Lung (tissue), 12 donors: ENCODE data around the gene CDK8. TPM values are rescaled to one million over a fixed set of nuclear protein-coding genes. Genes with fewer than 3 reads are reported as not detected.

Experiments used
- ATAC-seq: fragments of 200-7000 bp; cut with Tn5 transposase; one replicate; pipeline ENCODE4 v1.9.1; 2020; ENCODE audit warnings: moderate number of reproducible peaks; ENCODE audit not compliant: insufficient read depth, low FRiP score
- DNase-seq, 3 donors: peaks; one replicate each; pipeline ENCODE4 v3.0.0-alpha.2; 2013 to 2017
- H3K27ac ChIP-seq, 2 donors: one replicate each; pipeline ENCODE4 v1.5.1; 2013; ENCODE audit warnings: mild to moderate bottlenecking in 2 of 2, moderate library complexity in 2 of 2, control low read depth in 1 of 2, inconsistent platforms in 1 of 2, low read depth in 1 of 2, low read length in 1 of 2
- H3K27me3 ChIP-seq, 3 donors: one replicate each; pipeline ENCODE4 v1.5.1; 2013; ENCODE audit warnings: low read length in 2 of 3; ENCODE audit not compliant: control insufficient read depth in 3 of 3, insufficient read depth in 3 of 3
- H3K36me3 ChIP-seq, 4 donors: one replicate each; pipeline ENCODE4 v1.5.1; 2013; ENCODE audit warnings: low read length in 4 of 4, mild to moderate bottlenecking in 1 of 4, moderate library complexity in 1 of 4; ENCODE audit not compliant: control insufficient read depth in 4 of 4, insufficient read depth in 4 of 4
- H3K4me1 ChIP-seq, 5 donors: one replicate each; pipeline ENCODE4 v1.5.1; 2013; ENCODE audit warnings: low read length in 5 of 5, mild to moderate bottlenecking in 2 of 5, moderate library complexity in 1 of 5; ENCODE audit not compliant: control insufficient read depth in 5 of 5, insufficient read depth in 5 of 5
- H3K4me3 ChIP-seq: one replicate; pipeline ENCODE4 v1.5.1; 2013; ENCODE audit warnings: mild to moderate bottlenecking, control low read depth, moderate library complexity
- H3K9ac ChIP-seq, 2 donors: one replicate each; pipeline ENCODE4 v1.5.1; 2013; ENCODE audit warnings: low read length in 2 of 2, control low read depth in 1 of 2; ENCODE audit not compliant: insufficient read depth in 1 of 2
- H3K9me3 ChIP-seq, 4 donors: one replicate each; pipeline ENCODE4 v1.5.1; 2013; ENCODE audit warnings: low read length in 3 of 4, mild to moderate bottlenecking in 1 of 4, moderate library complexity in 1 of 4; ENCODE audit not compliant: control insufficient read depth in 4 of 4, insufficient read depth in 3 of 4
- WGBS, 2 donors: extraction: QIAGEN DNeasy Blood & Tissue Kit; methylation state at CpG; one replicate each; pipeline ENCODE4 v1.1.7; 2013; 5-methylcytosine and 5-hydroxymethylcytosine counted together
- polyA plus RNA-seq, 2 donors: library from polyadenylated mRNA; stranded (reverse); fragments of 200-250 nt; gene quantifications; one replicate each; pipeline ENCODE4 v1.2.1, GENCODE V29; 2013
- total RNA-seq, 2 donors: library from RNA; depleted of rRNA in 1 of 2; stranded (reverse); fragments of >200 nt in 1 of 2; gene quantifications; one replicate each; pipeline ENCODE4 v1.2.1, GENCODE V29; 2014 to 2021
- TF ChIP-seq, protein P1 (sequence below): IDR thresholded peaks from 2 replicates; pipeline ENCODE4 v1.5.1; 2012; ENCODE audit warnings: mild to moderate bottlenecking; ENCODE audit errors: control extremely low read depth, extremely low read depth
- donor health status: control.
- donor health status: control.
- donor health status: Bipolar disorder and iron deficiency.
- donor health status: healthy.
- donor health status: DM: yes; HTN: yes; CAD: no.

CDK8 gene
- total and polyA plus RNA-seq, 4 donors = 7.1 to 12.7 (median 9.6) TPM

DNA sequence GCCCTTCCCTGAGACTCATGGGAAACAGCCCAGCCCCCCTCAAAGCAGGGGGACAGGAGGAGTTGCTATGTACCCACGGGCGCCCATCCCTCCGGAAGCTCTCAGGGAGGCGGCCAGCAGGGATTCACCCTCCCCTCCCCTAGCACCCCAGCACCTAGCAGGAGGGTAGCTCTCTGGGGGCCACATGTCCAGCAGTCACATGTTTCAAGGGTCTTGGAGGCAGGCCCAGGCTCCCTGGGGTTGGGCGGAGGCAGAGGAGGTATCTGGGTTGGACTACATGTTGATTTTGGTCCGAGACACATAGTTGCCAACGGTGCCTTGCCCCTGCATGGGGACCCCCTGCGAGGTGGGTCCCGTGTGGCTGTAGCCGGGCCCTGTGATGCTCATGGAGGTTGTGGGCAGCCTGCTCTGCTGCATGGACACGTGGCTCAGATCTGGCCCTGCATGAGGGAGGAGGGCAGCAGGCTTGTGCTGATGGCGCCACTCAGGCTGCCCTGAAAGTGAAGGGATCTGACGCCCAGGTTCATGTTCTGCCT is 24.8 kb upstream of the CDK8 start:
- Histone ChIP-seq H3K27me3 (no peaks in the 10 kb centered on the region), H3K4me1 (peaks cover 0 to 3% (median 0%) of the 10 kb centered on the region in 5 donors), H3K27ac (no peak overlapping the region), H3K9ac (no peak overlapping the region), H3K9me3 (no peaks in the 10 kb centered on the region), H3K4me3 (no peak overlapping the region), H3K36me3 (no peaks in the 10 kb centered on the region)
- ATAC-seq (no peak), DNase-seq (no peak)
- 90 to 92% methylated on average over 13 of the region's 13 CpGs for WGBS, 2 donors
- TF ChIP-seq, protein P1, sequence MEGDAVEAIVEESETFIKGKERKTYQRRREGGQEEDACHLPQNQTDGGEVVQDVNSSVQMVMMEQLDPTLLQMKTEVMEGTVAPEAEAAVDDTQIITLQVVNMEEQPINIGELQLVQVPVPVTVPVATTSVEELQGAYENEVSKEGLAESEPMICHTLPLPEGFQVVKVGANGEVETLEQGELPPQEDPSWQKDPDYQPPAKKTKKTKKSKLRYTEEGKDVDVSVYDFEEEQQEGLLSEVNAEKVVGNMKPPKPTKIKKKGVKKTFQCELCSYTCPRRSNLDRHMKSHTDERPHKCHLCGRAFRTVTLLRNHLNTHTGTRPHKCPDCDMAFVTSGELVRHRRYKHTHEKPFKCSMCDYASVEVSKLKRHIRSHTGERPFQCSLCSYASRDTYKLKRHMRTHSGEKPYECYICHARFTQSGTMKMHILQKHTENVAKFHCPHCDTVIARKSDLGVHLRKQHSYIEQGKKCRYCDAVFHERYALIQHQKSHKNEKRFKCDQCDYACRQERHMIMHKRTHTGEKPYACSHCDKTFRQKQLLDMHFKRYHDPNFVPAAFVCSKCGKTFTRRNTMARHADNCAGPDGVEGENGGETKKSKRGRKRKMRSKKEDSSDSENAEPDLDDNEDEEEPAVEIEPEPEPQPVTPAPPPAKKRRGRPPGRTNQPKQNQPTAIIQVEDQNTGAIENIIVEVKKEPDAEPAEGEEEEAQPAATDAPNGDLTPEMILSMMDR = no peak

DNA sequence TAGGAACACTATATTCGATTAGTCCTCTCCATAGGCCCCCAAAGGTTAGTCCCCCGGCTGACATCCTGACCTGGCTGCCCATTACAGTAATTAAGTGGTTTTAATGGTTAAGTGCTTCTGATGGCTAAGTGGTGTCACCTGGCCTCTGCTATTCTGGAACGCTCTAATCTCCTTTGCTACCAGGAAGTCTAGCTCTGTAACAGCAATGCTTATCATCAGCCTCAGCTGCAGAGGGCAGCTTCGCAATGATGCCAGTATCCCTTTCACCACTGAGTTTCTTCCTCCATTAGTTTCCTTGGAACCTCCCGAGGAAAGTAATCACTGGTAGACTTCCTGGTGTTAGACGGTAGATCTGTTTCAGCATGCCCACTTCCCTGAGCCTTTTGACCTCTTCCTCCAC is 23.2 kb upstream of the CDK8 start:
- TF ChIP-seq, protein P1 = no peak
- Histone ChIP-seq H3K4me1 (peaks cover 0 to 3% (median 0%) of the 10 kb centered on the region in 5 donors), H3K9ac (no peak overlapping the region), H3K36me3 (no peaks in the 10 kb centered on the region), H3K9me3 (no peaks in the 10 kb centered on the region), H3K4me3 (no peak overlapping the region), H3K27ac (no peak overlapping the region), H3K27me3 (no peaks in the 10 kb centered on the region)
- WGBS, 2 donors = 59 to 70% methylated on average over 6 of the region's 6 CpGs
- no peak for ATAC-seq
- no peak for DNase-seq

DNA sequence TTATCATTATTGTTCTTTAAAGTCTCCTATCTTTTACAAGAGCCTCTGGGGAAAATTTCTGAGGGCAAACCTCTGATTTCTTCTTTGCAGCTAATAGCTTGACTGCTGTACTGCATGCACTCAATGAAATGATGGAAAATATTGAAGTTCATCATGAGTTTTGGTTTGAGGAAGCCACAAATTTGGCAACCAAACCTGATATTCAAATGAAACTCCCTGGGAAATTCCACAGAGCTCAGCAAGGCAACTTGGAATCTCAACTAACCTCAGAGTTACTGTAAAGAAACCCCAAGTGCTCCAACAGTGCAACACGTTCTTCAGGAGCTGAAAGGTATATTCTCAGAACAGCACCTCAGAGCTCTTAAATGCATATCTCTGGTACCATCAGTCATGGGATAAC is 17.6 kb upstream of the CDK8 start:
- WGBS, 2 donors = 49 to 53% methylated on average over 1 of the region's 1 CpG
- TF ChIP-seq, protein P1 = no peak

DNA sequence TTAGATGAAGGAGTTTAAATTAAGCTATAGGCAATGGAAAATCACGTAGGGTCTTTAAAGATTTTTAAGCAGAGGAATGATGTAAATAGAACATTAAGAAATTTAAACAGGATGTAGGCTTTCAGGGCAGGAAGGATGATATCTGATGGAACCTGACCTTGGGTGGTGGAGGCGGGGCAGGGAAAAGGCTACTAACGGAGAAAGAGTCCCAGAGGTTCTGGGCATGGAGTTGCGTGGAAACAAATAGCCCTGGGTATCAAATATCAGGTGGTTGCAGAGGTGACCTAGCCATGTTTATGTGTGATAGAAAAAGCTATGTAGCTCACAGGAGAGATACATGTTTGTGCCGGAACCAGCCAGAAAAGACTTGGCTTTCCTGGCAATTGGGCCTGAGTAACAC is 7.8 kb upstream of the CDK8 start:
- Histone ChIP-seq H3K27ac (no peak overlapping the region), H3K9me3 (no peaks in the 10 kb centered on the region), H3K36me3 (no peaks in the 10 kb centered on the region), H3K4me1 (peaks cover 0 to 7% (median 0%) of the 10 kb centered on the region in 5 donors), H3K4me3 (no peak overlapping the region), H3K9ac (no peak overlapping the region), H3K27me3 (peaks cover 0 to 4% (median 0%) of the 10 kb centered on the region in 3 donors)
- ATAC-seq = no peak
- DNase-seq = peak in 1 of 3 donors; percentile 5
- WGBS, 2 donors = 56 to 77% methylated on average over 5 of the region's 5 CpGs
- TF ChIP-seq, protein P1 = no peak

More for the DNA sequence above, 17.6 kb upstream of the CDK8 start:
- Histone ChIP-seq H3K4me1 (no peaks in the 10 kb centered on the region), H3K4me3 (no peak overlapping the region), H3K36me3 (no peaks in the 10 kb centered on the region), H3K27ac (no peak overlapping the region), H3K9ac (no peak overlapping the region), H3K9me3 (no peaks in the 10 kb centered on the region), H3K27me3 (no peaks in the 10 kb centered on the region)
- DNase-seq (no peak), ATAC-seq (no peak)
